DOHH2 (cell line): Measurements from ENCODE around the gene A2M.

Experiments used
- EZH2phosphoT487 ChIP-seq: fragments of 200-600 bp; sonication (generic); IDR thresholded peaks from 2 replicates; pipeline ENCODE4 v1.6.1; 2017; ENCODE audit warnings: borderline replicate concordance, mild to moderate bottlenecking, antibody characterized with exemption, low read length, moderate library complexity, mixed read lengths
- TF ChIP-seq, protein P1 (sequence below): fragments of 200-600 bp; sonication (generic); IDR thresholded peaks from one replicate; pipeline ENCODE4 v1.5.1; 2014; ENCODE audit warnings: antibody characterized with exemption, mild to moderate bottlenecking, low read depth, low read length; ENCODE audit not compliant: poor library complexity, severe bottlenecking

DNA sequence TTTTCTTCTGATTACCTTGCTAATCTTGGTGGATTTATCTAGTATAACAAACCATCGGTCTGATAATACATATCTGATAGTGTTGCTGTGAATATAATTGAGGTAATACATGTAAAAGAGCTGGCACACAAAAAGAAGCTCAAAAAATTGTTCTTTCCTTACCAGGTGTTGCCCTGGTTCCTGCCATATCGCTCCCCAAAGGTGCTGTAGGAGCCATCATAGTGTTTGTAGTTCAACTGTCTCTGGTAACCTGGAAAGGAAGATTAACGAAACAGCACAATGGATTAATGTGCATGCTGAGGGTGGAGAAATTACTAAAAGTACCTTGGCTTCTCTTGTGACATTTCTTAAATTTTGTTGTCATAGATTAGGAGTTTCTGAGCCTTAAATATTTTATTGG is 36.6 kb downstream of the A2M start:
- TF ChIP-seq, protein P1, sequence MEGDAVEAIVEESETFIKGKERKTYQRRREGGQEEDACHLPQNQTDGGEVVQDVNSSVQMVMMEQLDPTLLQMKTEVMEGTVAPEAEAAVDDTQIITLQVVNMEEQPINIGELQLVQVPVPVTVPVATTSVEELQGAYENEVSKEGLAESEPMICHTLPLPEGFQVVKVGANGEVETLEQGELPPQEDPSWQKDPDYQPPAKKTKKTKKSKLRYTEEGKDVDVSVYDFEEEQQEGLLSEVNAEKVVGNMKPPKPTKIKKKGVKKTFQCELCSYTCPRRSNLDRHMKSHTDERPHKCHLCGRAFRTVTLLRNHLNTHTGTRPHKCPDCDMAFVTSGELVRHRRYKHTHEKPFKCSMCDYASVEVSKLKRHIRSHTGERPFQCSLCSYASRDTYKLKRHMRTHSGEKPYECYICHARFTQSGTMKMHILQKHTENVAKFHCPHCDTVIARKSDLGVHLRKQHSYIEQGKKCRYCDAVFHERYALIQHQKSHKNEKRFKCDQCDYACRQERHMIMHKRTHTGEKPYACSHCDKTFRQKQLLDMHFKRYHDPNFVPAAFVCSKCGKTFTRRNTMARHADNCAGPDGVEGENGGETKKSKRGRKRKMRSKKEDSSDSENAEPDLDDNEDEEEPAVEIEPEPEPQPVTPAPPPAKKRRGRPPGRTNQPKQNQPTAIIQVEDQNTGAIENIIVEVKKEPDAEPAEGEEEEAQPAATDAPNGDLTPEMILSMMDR = no peak
- TF ChIP-seq EZH2phosphoT487 = no peak
